ENCODE measurements around the gene LYPD5. TPM values are rescaled to one million over a fixed set of nuclear protein-coding genes. Genes with fewer than 3 reads are reported as not detected.

The LYPD5 gene, protein sequence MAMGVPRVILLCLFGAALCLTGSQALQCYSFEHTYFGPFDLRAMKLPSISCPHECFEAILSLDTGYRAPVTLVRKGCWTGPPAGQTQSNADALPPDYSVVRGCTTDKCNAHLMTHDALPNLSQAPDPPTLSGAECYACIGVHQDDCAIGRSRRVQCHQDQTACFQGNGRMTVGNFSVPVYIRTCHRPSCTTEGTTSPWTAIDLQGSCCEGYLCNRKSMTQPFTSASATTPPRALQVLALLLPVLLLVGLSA
- not detected in 2 replicates for polyA plus RNA-seq
- not detected in 2 replicates for polyA minus RNA-seq

DNA sequence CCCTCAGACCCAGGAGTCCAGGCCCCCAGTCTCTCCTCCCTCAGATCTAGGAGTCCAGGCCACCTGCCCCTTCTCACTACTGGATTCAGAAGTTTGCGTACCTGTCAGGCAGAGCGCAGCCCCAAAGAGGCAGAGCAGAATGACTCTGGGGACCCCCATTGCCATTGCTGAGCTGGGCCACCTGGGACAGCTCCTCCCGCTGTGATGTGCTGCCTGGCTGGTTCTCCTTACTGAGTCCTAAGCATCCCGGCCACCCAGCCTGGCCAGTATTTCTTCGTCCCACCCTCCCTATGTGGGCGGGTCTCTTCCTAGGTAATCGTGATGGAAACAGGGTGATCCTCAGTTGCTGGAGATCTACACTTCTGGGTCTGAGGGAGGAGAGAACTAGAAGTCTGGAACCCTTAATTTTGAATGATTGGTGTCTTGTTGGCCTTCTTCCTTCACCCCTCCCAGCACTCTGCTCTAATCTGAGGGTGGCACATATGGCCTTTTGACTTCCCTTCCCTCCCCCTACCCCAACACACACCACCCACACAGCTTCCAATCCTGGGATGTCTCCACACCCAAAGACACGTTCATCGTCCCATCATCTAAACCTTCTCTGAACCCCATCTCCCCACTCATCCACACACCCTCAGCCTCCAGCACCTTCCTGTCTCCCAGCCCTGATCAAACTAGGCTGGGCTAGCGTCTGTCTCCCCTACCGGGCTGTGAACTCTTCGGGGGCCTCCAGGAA, at the start of gene LYPD5:
TSS of gene LYPD5 (minus strand) at position 232 of the 736 bp plus-strand sequence. CDS start at position 165, 67 bp downstream.
- H3K9ac ChIP-seq (ENCODE audit: low read length), result no peak within 1 kb of the TSS
- H3K36me3 ChIP-seq (ENCODE audit: insufficient read depth, low read length), result no peaks in the 10 kb centered on the region
- no peaks in the 10 kb centered on the region for H4K20me1 ChIP-seq (ENCODE audit: insufficient read depth)
- no peak within 1 kb of the TSS for H3K27ac ChIP-seq (ENCODE audit: low read length)
- H3K27me3 ChIP-seq (ENCODE audit: insufficient read depth, low read depth, low read length), result peaks cover 30% of the 10 kb centered on the region
- no peaks in the 10 kb centered on the region for H3K79me2 ChIP-seq (replicated peaks; ENCODE audit: insufficient read depth, low read length)
- H2AFZ ChIP-seq (ENCODE audit: low read depth, low read length), result no peak within 1 kb of the TSS
- no peaks in the 10 kb centered on the region for H3K9me2 ChIP-seq (ENCODE audit: insufficient read depth, low read length)
- H3K4me3 ChIP-seq (ENCODE audit: low read length), result no peak within 1 kb of the TSS
- no peaks in the 10 kb centered on the region for H3K9me3 ChIP-seq (ENCODE audit: low read length)
- TF ChIP-seq POLR2AphosphoS5 (IDR thresholded peaks at IDR 0.05) (no peak), EP300 (conservative IDR thresholded peaks at IDR 0.05; ENCODE audit: poor library complexity, severe bottlenecking) (no peak), EZH2 (IDR thresholded peaks at IDR 0.05; ENCODE audit: borderline replicate concordance, insufficient read depth, low read length, poor library complexity, severe bottlenecking) (no peak), MXI1 (conservative IDR thresholded peaks at IDR 0.05; ENCODE audit: poor library complexity, severe bottlenecking) (no peak), SMC3 (conservative IDR thresholded peaks at IDR 0.05; ENCODE audit: poor library complexity) (no peak), TAF1 (IDR thresholded peaks at IDR 0.05; ENCODE audit: low read depth) (no peak), RAD21 (conservative IDR thresholded peaks at IDR 0.05) (no peak)
- TF ChIP-seq, protein P1, sequence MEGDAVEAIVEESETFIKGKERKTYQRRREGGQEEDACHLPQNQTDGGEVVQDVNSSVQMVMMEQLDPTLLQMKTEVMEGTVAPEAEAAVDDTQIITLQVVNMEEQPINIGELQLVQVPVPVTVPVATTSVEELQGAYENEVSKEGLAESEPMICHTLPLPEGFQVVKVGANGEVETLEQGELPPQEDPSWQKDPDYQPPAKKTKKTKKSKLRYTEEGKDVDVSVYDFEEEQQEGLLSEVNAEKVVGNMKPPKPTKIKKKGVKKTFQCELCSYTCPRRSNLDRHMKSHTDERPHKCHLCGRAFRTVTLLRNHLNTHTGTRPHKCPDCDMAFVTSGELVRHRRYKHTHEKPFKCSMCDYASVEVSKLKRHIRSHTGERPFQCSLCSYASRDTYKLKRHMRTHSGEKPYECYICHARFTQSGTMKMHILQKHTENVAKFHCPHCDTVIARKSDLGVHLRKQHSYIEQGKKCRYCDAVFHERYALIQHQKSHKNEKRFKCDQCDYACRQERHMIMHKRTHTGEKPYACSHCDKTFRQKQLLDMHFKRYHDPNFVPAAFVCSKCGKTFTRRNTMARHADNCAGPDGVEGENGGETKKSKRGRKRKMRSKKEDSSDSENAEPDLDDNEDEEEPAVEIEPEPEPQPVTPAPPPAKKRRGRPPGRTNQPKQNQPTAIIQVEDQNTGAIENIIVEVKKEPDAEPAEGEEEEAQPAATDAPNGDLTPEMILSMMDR (IDR thresholded peaks at IDR 0.05; ENCODE audit: poor library complexity, severe bottlenecking), result no peak
- TF ChIP-seq, protein P2, sequence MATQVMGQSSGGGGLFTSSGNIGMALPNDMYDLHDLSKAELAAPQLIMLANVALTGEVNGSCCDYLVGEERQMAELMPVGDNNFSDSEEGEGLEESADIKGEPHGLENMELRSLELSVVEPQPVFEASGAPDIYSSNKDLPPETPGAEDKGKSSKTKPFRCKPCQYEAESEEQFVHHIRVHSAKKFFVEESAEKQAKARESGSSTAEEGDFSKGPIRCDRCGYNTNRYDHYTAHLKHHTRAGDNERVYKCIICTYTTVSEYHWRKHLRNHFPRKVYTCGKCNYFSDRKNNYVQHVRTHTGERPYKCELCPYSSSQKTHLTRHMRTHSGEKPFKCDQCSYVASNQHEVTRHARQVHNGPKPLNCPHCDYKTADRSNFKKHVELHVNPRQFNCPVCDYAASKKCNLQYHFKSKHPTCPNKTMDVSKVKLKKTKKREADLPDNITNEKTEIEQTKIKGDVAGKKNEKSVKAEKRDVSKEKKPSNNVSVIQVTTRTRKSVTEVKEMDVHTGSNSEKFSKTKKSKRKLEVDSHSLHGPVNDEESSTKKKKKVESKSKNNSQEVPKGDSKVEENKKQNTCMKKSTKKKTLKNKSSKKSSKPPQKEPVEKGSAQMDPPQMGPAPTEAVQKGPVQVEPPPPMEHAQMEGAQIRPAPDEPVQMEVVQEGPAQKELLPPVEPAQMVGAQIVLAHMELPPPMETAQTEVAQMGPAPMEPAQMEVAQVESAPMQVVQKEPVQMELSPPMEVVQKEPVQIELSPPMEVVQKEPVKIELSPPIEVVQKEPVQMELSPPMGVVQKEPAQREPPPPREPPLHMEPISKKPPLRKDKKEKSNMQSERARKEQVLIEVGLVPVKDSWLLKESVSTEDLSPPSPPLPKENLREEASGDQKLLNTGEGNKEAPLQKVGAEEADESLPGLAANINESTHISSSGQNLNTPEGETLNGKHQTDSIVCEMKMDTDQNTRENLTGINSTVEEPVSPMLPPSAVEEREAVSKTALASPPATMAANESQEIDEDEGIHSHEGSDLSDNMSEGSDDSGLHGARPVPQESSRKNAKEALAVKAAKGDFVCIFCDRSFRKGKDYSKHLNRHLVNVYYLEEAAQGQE (IDR thresholded peaks at IDR 0.05; ENCODE audit: borderline replicate concordance), result no peak
- H3F3A ChIP-seq (ENCODE audit: insufficient read depth, low read length, poor library complexity, severe bottlenecking), result no peaks in the 10 kb centered on the region
- no peak within 1 kb of the TSS for H3K4me2 ChIP-seq (ENCODE audit: low read length)

DNA sequence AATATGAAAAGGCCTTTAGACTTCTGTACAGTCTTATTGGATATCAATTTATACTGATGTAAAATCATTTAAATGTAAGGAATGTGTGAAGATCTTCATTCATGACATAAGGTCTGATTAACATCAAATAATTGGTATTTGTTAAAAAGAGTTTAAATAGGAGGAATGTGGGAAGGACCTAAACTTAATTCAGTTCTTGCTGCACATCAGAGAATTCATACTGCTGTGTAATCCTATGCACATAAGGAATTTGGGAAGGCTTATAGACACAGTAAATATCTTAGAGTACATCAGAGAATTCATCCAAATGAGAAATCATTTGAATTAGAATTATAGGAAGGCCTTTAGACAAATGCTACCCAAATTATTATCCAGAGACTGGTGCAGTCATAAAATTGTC, 46.6 kb upstream of the LYPD5 start:
- Histone ChIP-seq H3K27ac (ENCODE audit: low read length) (no peak overlapping the region), H3K79me2 (replicated peaks; ENCODE audit: insufficient read depth, low read length) (no peaks in the 10 kb centered on the region), H3K9me2 (ENCODE audit: insufficient read depth, low read length) (no peaks in the 10 kb centered on the region), H3F3A (ENCODE audit: insufficient read depth, low read length, poor library complexity, severe bottlenecking) (no peaks in the 10 kb centered on the region), H3K4me2 (ENCODE audit: low read length) (no peak overlapping the region), H2AFZ (ENCODE audit: low read depth, low read length) (no peak overlapping the region), H3K9ac (ENCODE audit: low read length) (no peak overlapping the region), H3K36me3 (ENCODE audit: insufficient read depth, low read length) (peaks cover 10% of the 10 kb centered on the region), H4K20me1 (ENCODE audit: insufficient read depth) (no peaks in the 10 kb centered on the region), H3K4me3 (ENCODE audit: low read length) (no peak overlapping the region), H3K27me3 (ENCODE audit: insufficient read depth, low read depth, low read length) (no peaks in the 10 kb centered on the region), H3K9me3 (ENCODE audit: low read length) (peaks cover 29% of the 10 kb centered on the region)
- TF ChIP-seq SMC3 (conservative IDR thresholded peaks at IDR 0.05; ENCODE audit: poor library complexity) (no peak), RAD21 (conservative IDR thresholded peaks at IDR 0.05) (no peak), EP300 (conservative IDR thresholded peaks at IDR 0.05; ENCODE audit: poor library complexity, severe bottlenecking) (no peak), EZH2 (IDR thresholded peaks at IDR 0.05; ENCODE audit: borderline replicate concordance, insufficient read depth, low read length, poor library complexity, severe bottlenecking) (no peak), POLR2AphosphoS5 (IDR thresholded peaks at IDR 0.05) (no peak), MXI1 (conservative IDR thresholded peaks at IDR 0.05; ENCODE audit: poor library complexity, severe bottlenecking) (no peak)
- TF ChIP-seq, protein P1 (IDR thresholded peaks at IDR 0.05; ENCODE audit: poor library complexity, severe bottlenecking), result no peak

Measured in neural cell (in vitro differentiated cells).